Colon (tissue), 2 donors: ENCODE data around the gene CCDC121.

Experiments used
- FAIRE-seq: peaks from 2 replicates; lab custom pipeline; 2012; peaks lifted over from hg19 to GRCh38; lab: Jason Lieb, UNC
- donor health status: control.
- donor health status: control.

Gene CCDC121

GRCh38 chr2:27628767-27629709 is at the start of gene CCDC121, which contains the start of gene GPN1:
Gene CCDC121 (minus strand): TSS chr2:27629012. CDS start chr2:27627799, 1,213 bp downstream.
Gene GPN1 (plus strand): TSS chr2:27629050. CDS start chr2:27629059, 9 bp downstream.
- FAIRE-seq = no peak

- no peak for FAIRE-seq
Observed at GRCh38 chr2:27672723-27673486, 44.1 kb upstream of the CCDC121 start.

- FAIRE-seq = no peak
Observed at GRCh38 chr2:27671235-27671634, 42.4 kb upstream of the CCDC121 start.

- no peak for FAIRE-seq
Observed at GRCh38 chr2:27667446-27667845, 38.6 kb upstream of the CCDC121 start.

GRCh38 chr2:27664622-27665363 is 36.0 kb upstream of the CCDC121 start:
- FAIRE-seq = no peak

GRCh38 chr2:27664154-27664574 is 35.4 kb upstream of the CCDC121 start:
- FAIRE-seq = no peak

GRCh38 chr2:27663285-27664153 is 34.7 kb upstream of the CCDC121 start, which contains the start of the genes SLC4A1AP and SUPT7L:
Gene SLC4A1AP (plus strand): TSS chr2:27663889. CDS start chr2:27663915, 26 bp downstream.
Gene SUPT7L (minus strand): TSS chr2:27663614. CDS start chr2:27662192, 1,422 bp downstream.
- no peak for FAIRE-seq

- no peak for FAIRE-seq
Observed at GRCh38 chr2:27661371-27661770, 32.6 kb upstream of the CCDC121 start.

GRCh38 chr2:27655155-27655951 is 26.5 kb upstream of the CCDC121 start:
- no peak for FAIRE-seq

- no peak for FAIRE-seq
Observed at GRCh38 chr2:27653397-27653796, 24.6 kb upstream of the CCDC121 start.

GRCh38 chr2:27652790-27653189 is 24.0 kb upstream of the CCDC121 start:
- FAIRE-seq = no peak

GRCh38 chr2:27652341-27652740 is 23.5 kb upstream of the CCDC121 start:
- FAIRE-seq = no peak

GRCh38 chr2:27651056-27651455 is 22.2 kb upstream of the CCDC121 start:
- FAIRE-seq = no peak

GRCh38 chr2:27647737-27648136 is 18.9 kb upstream of the CCDC121 start:
- FAIRE-seq = no peak

GRCh38 chr2:27647289-27647688 is 18.5 kb upstream of the CCDC121 start:
- no peak for FAIRE-seq

GRCh38 chr2:27645197-27645596 is 16.4 kb upstream of the CCDC121 start:
- FAIRE-seq = no peak

GRCh38 chr2:27640722-27641245 is 12.0 kb upstream of the CCDC121 start:
- FAIRE-seq = no peak

- no peak for FAIRE-seq
Observed at GRCh38 chr2:27638709-27639108, 9.9 kb upstream of the CCDC121 start.

GRCh38 chr2:27638037-27638637 is 9.3 kb upstream of the CCDC121 start:
- no peak for FAIRE-seq
